SIG-M5 treated with dmso at 0.1 percent for 504 hours (cell line): ENCODE results near the gene UGT1A9.

Source experiments
- DNase-seq: peaks from one replicate; lab custom pipeline; 2025; ENCODE audit not compliant: unreplicated experiment; lab: John Stamatoyannopoulos, UW

UGT1A9 gene

DNA sequence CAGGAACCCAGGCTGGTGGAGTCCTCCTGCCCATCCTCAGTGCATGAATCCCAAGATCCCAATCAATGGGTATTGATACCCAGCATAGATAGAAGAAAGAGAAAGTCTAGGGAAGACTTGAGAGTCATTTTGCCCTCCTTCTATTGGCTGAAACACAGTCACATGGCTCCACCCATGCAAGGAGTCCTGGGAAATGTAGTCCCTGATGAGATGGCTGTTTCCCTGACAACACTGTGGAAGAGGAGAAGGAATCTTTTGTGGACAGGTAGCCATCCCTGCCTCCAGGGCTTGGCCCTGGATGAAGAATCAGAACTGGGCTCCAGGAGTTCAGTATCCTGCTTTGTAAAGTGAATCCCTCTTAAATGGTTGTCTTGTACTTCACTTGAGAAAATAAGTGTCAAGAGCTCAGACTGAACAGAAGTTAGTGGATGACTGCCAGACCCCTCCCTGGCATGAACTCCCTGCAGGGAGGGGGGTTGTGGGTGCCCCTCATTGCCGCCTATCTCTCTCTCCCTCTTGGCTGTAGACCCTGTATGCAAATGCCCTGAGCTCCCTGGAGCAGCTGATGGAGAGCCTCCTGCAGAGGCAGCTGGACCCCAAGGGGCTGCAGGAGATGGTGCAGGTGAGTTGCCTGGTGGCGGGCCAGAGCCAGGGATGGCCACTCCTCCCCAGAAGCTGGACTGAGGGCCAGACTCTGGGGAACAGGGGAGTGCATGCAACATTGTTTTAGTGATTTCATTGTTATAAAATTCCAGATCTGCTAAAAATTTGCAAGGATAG is 142.5 kb downstream of the UGT1A9 start:
- no peak for DNase-seq

DNA sequence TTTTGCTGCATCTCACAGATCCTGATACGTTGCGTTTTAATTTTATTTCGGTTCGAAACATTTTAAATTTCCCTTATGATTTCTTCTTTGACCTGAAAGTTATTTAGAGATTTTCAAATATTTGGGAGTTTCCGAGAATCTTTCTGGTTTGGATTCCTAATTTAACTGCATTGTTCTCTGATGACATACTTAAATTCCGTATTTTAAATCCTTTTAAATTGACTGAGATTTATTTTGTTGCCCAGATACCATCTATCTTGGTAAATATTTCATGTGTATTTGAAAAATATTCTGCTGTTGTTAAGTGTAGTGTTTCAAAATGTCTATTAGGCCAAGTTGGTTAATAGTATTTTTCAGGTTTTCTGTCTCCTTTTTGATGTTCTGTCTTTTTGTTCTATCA is 144.2 kb downstream of the UGT1A9 start:
- DNase-seq = no peak

- no peak for DNase-seq
These were observed 144.6 kb downstream of the UGT1A9 start for GRCh38 chr2:233816334-233816733.

DNA sequence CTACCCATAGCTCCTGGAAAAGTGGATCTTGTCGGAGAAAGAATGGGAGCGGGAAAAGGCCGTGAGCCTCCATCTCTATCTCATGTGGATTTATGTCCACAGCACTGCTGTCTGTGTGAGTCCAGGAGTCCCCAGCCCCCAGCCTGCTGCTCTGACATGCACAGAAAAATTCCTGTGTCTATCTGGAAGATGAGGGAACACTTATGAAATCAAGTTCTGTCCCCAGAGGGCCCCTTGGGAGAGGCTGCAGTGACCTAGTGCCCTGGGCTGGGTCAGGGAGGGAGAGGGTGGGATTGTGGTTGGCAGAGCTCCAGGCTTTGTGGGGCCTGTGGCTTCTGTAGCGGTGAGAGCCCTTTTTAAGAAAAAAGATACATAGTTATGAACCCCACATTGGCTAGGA is 145.1 kb downstream of the UGT1A9 start:
- no peak for DNase-seq

- DNase-seq = no peak
These were observed 145.7 kb downstream of the UGT1A9 start for GRCh38 chr2:233817361-233817911.

DNA sequence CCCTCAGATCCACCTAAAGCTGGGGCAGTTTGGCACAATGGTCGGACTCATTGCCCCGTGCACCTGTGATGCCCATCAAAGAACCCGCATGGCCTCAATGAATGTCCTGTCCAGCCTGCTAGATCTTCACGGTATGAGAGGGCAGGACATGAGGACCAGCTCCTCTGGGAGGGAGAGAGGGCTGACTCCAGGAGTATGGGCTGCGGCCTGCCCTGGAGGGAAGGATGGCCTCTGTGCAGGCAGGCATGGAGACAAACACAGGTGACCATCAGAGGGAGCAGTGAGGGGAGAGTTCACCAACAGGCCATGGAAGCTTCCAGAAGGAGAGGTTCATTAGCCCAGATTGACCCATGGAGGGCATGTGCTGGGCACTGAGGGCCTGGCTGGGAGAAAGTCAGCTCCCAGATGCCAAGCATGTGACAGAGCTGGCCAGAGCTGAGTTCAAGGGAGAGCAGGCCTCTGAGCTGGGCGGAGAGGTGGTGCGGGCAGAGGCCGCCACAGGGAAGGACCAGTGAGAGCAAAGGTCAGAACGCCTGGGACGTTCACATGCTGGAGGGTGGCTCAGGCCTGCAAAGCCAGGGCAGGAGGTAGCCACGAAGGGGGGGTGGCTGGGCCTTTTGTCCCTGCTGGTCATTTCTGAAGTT is 146.4 kb downstream of the UGT1A9 start:
- DNase-seq = no peak

DNA sequence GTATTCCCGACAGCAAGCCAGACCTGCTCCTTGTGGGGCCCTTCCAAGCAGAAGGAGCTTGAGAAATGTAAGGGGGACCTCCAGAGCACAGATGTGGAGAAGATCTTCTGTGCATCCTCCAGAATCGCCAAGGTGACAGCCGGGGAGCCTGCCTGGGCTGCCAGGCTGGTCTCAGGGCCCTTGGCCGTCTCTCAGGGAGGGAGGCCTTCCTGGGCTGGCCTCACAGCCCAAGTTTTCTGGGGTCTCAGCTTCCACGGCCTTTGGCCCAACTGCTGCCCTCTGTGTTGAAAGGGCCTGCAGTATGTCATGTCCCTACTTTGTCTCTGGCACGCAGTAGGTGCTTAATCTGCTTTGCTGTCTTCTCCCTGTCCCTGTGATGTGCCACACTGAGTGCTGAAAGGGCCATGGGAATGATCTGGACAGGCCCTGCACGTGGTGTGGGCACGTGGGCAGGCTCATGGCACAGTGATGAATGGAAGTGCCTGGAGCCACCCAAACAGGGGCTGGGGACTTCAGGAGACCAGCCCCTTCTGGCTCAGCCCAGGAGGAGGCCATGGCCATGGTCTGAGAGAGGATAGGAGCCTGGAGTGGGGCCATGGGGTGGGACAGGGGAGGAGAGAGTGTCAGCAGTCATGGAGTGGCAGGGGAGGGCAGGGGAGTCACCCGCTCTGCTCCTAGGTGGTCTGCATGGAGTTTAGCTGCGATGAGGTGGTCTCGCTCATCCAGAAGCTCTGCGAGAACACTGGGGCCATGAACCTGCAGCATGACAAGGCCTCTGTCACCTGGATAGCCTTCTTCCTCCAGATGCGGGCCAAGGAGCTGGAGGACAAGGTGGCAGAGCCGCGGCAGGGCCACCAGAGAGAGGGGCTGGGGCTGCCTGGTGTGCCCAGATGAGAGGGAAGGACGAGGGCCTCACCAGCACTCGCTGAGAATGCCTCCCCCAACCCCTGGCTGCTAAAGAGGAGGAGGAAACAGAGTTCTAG is 147.2 kb downstream of the UGT1A9 start:
- no peak for DNase-seq

DNA sequence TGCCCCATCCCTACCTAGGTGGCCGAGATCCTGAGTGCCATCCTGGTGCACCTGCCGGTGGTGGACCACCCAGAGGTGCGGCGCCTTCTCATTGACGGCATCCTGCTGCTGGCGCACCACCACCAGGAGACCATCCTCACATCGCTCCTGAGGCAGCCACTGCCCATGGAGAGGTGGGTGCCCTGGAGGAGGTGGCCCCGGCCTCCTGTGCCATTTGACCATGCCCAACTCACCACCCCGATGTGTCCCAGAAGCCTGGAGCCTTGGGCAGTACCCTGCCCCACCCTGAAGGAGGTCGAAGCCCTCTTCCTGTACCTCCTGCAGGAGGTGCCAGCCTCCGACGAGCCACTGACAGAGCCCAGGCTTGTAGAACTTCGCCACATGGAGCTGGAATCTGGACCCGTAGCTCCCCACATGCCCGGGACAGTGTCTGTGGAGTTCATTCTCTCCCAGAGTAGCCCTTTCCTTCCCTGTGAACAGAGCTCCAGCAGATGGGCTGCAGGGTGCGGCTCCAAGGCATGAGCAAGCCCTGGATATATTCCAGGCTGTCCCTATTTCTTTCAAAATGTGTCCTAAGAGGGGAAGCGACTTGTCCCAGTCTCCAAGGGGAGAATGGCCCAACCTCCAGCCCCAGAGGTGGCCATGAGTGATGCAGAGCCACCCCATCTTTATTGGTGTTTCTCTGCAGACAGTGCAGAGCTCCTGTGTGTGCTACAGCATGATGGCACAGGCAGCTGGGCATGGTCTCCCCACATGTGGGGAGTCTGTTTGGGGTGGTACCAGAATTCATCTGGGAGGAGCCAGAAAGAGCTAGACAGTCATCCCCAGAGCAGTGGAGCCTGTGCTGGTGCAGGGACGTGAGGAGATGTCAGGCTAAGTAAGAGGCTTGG is 148.4 kb downstream of the UGT1A9 start:
- no peak for DNase-seq

DNA sequence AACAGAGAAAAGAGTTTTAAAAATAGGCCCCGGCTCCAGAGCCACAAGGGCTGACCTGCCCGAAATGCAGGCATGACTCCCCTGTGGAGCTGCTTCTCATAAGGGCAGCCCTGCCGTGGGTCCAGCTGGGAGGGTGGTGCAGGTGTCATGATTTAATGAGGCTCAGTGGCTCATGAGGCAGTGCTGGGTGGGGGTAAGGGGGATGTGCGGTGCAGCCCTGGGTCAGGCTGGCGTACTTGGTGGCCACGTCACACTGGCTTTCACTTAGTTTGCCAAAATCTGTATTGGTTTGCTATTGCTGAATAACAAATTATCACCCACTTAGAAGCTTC is 149.0 kb downstream of the UGT1A9 start:
- DNase-seq = no peak

DNA sequence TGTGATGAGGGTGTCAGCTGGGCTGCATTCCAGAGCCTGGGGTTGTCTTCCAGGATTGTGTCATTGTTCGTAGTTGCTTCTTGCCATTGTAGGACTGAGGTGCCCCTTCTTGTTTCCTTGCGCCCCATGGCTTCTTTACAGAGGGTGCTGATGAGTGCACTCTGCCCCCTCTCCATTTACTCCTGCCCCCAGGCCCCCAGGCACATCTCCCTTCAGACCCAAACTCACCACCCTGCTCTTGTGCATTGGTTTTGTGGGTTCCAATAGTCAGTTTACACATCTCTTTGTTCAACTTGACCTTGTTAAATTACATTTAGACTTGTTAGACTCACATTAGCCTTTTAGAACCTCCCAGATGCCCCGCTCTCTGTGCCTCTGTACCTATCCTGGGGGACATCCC is 149.5 kb downstream of the UGT1A9 start:
- DNase-seq = no peak

- no peak for DNase-seq
These were observed 150.0 kb downstream of the UGT1A9 start for GRCh38 chr2:233821709-233822100.

DNA sequence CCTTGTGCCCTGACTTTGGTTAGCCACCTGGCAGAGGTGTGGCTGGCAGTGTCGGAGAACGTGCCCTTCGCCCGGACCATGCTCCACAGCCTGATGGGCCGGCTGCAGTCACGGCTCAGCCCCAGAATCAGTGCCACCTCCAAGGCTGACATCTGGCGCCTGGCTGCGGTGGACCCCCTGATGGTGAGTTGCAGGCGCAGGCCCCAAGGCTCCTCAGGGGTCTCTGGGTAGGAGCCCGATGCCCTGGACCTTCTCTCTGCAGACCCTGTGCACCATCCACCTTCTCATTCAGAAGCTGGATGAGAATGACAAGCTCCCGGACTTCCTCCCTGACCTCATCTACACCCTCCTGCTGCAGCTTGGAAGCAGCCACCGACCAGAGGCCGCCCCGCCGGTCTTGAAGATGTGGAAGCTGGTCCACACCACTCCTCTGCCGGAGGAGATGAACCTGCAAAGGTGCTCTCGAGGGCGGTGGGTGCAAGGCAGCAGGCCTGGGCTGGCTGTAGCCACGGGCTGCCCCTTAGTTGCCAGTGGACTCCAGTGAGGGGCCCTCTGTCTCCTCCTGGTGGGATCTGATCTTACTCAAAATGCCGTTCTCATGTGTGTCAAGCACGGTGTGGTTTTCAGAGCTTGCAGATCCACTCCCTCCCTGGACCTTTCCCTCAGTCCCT is 150.5 kb downstream of the UGT1A9 start:
- DNase-seq = no peak
